Embryonic facial prominence (tissue), 1 donor: ENCODE data around the gene SUPT16H.
"Not testable (repeated sequence)": the region's sequence is repeated elsewhere in the genome, so short reads cannot be mapped to it uniquely, and the experiment has no call there.

Experiments used
- DNase-seq: peaks from one replicate; pipeline ENCODE4 v3.0.0-alpha.2; 2016; ENCODE audit errors: extremely low spot score

SUPT16H gene

GRCh38 chr14:21367582-21368144, 16.2 kb downstream of the SUPT16H start:
- no peak for DNase-seq

GRCh38 chr14:21356511-21356910, 27.3 kb downstream of the SUPT16H start:
- no peak for DNase-seq

- DNase-seq: no peak
Observed at GRCh38 chr14:21352587-21352986, 31.2 kb downstream of the SUPT16H start.

- no peak for DNase-seq
Observed at GRCh38 chr14:21350539-21350938, 33.3 kb downstream of the SUPT16H start.

GRCh38 chr14:21347201-21347600, 36.6 kb downstream of the SUPT16H start:
- DNase-seq: no peak

GRCh38 chr14:21346532-21347135, 37.2 kb downstream of the SUPT16H start:
- no peak for DNase-seq

GRCh38 chr14:21343035-21343794, 40.6 kb downstream of the SUPT16H start:
- DNase-seq: no peak

- no peak for DNase-seq
Observed at GRCh38 chr14:21334202-21334906, 49.5 kb downstream of the SUPT16H start.

- no peak for DNase-seq
Observed at GRCh38 chr14:21332950-21333349, 50.9 kb downstream of the SUPT16H start.

- no peak for DNase-seq
Observed at GRCh38 chr14:21326972-21327371, 56.8 kb downstream of the SUPT16H start.

- no peak for DNase-seq
Observed at GRCh38 chr14:21322716-21323115, 61.1 kb downstream of the SUPT16H start.

GRCh38 chr14:21320913-21321312, 62.9 kb downstream of the SUPT16H start:
- no peak for DNase-seq

GRCh38 chr14:21317398-21317797, 66.4 kb downstream of the SUPT16H start:
- DNase-seq: no peak

- DNase-seq: no peak
Observed at GRCh38 chr14:21313512-21313911, 70.3 kb downstream of the SUPT16H start.

- DNase-seq: no peak
Observed at GRCh38 chr14:21311614-21312013, 72.2 kb downstream of the SUPT16H start.

- no peak for DNase-seq
Observed at GRCh38 chr14:21309956-21310355, 73.9 kb downstream of the SUPT16H start.

GRCh38 chr14:21309238-21309636, 74.6 kb downstream of the SUPT16H start:
- DNase-seq: no peak

- peak; percentile 39 for DNase-seq
Observed at GRCh38 chr14:21308479-21309237, 75.2 kb downstream of the SUPT16H start.

GRCh38 chr14:21308132-21308478, 75.7 kb downstream of the SUPT16H start:
- DNase-seq: no peak

GRCh38 chr14:21307637-21308036, 76.2 kb downstream of the SUPT16H start:
- no peak for DNase-seq

GRCh38 chr14:21302836-21303140, 81.0 kb downstream of the SUPT16H start:
- DNase-seq: not testable (repeated sequence)
